NCI-H345 treated with DMSO at 0.1 percent for 48 hours (cell line): Measurements from ENCODE around the gene FCN1.

Experiments
- DNase-seq: peaks from one replicate; lab custom pipeline; 2025; ENCODE audit not compliant: unreplicated experiment; lab: John Stamatoyannopoulos, UW

Gene FCN1

DNA sequence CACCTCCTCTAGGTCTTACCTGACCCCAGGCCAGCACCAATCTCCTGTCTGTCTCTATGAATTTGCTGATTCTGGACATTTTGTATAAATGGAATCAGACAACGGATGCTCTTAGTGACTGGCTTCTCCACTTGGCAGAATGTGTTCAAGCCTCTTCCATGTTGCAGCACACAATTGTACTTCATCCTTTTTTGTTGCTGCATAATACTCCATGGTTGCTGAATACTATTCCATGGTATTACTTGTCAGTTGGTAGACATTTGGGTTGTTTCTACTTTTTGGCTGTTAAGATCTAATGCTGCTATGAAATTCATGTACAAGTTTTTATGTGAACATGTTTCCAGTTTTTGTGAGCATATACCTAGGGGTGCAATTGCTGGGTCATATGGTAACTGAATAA is 34.3 kb upstream of the FCN1 start:
- no peak for DNase-seq

DNA sequence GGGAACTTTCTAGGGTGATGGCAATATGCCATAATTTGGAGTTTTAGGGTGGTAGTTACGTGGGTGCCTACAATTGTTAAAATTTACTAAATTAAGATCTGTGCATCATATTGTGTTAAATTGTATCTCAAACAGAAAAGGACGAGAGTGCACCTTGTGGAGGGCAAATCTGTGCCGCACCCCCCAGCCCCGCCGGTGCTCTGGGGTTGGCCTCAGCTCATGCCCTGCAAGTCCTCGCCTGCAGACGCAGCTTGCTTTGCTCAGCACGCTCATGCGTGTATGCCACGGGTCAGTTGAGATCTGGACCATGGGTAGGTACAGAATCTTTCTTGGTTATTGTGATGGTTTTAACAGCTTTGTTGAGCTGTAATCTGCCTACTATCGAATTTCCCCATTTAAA is 33.7 kb upstream of the FCN1 start:
- no peak for DNase-seq

GRCh38 chr9:134950386-134951210 is 32.9 kb upstream of the FCN1 start:
- DNase-seq: no peak

DNA sequence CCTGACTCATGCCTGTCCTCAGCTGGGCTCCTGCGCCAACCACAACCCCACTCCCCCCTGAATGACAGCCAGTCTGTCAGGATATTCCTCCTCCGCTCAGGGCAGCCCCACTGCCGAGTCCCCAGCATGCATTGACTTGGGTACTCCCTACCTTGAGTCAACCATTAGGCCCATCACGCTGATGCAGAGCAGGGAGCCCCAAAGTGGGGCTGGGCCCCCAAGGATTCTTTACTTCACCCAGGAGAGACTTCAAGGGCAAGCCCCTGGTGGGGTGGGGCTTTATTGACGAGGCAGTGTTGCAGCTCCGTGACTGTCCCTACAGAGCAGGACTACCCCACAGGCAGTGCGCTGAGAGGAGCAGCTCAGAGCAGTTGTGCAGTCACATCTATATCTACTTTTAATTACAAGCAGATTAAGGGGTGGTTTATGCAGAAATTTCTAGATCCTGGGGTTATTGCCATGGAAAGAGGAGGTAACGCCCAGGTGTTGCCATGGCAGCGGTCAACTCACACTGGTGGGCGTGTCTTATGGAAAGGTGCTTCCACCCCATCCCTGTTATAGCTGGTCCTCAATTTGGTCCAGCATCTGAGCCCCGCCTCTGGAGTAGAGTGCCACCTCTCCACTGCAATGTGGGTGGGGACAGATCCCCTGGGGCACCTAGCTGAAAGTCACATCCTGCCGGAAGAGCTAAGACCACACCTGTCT is 32.1 kb upstream of the FCN1 start:
- no peak for DNase-seq

DNA sequence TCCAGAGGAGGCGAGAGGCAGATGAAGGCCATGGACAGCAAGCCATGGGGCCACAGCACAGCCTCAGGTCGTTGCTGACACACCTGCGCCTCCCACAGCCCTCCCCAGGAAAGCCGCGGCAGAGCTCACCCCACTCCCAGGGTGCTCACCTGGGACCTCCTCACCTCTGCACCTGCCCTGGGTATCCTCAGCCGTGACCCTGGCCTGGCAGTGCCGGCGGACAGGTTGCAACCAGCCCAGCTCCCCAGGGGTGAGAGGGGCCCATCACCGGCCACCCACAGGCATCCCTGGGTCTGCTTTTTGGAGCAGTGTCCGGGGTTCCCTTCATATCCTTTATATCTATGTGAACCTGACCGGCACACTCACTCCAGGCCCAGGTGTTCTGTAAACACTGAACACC is 30.4 kb upstream of the FCN1 start:
- DNase-seq: no peak

GRCh38 chr9:134947265-134947955 is 29.7 kb upstream of the FCN1 start:
- no peak for DNase-seq

DNA sequence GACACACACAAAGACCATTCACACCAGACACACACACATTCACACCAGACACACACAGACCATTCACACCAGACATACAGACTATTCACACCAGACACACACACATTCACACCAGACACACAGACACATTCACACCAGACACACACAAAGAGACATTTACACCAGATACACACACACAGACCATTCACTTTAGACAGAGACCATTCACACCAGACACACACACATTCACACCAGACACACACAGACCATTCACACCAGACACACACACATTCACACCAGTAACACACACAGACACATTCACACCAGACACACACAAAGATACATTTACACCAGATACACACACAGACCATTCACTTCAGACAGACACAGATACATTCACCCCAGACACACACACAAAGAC is 29.0 kb upstream of the FCN1 start:
- no peak for DNase-seq

DNA sequence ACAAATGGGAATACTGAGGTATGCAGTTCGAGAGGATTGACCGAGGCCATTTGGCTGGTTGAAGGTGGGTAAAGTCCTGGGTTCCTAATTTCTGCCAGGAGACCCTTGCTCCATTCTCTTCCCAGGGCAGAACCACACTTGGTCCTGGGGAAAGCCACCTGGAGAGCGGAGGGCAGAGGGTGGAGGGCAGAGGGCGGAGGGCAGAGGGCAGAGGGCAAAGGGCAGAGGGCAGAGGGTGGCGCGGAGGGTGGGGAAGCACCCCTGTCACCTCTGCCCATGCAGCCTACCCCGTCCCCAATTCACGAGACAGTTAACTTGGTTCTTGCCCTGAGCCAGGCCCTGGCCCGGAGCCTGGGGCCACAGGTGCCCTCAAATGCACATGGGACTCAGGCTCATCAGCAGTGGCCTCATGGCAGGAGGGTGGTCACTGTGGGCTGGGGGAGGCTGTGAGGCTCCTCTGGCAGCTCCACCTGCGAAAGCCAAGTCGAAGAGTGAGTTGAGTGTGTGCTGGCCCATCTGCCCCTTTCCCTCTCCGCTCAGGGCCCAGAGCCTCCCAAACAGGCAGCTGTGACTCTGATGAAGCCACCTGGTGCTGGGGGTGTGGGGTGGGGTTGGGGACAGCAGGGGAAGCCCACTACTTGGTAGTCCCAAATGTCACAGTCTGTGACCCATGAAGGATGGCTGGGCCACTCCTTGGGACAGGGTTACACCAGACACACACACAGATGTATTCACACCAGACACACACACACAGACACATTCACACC is 28.0 kb upstream of the FCN1 start:
- no peak for DNase-seq

DNA sequence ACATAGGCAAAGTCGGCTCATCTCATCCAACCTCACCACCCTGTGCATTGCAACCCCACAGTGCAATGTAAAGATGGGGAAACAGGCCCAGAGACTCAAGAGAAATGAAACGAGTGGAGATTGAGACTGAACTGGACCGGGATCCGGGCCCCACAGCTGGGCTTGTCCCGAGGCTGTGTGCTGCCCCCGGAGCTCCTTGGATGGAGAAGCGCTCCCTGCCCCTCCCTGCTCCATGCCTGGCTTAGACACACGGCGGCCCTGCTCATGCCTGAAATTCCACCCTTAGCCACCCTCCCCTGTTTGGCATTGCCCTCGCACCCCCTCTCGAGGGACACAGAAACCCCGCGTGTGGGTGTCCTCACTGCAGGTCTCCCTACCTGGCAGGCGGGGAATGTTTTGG is 27.2 kb upstream of the FCN1 start:
- no peak for DNase-seq

GRCh38 chr9:134944351-134944802 is 26.7 kb upstream of the FCN1 start:
- peak; percentile 24 for DNase-seq

GRCh38 chr9:134943836-134944235 is 26.1 kb upstream of the FCN1 start:
- no peak for DNase-seq

DNA sequence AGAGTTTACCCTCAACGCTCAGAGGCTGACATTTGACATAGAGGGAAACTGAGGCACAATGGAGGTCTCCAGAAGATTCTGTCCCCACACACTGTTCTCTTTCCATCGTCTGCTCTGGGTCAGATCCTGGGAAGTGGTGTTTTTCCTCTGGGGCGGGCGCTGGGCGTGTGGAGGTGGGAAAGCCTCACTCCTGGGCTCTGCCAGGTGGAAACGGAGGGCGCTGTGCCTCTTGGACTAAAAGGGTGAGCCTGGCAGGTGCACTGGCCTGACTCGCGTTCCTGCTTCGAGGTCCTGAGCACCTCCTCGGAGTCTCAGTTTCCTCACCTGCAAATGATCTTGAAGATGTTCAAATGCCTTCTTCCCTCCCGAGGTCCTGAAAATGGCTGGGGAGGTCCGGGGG is 25.7 kb upstream of the FCN1 start:
- DNase-seq: no peak

DNA sequence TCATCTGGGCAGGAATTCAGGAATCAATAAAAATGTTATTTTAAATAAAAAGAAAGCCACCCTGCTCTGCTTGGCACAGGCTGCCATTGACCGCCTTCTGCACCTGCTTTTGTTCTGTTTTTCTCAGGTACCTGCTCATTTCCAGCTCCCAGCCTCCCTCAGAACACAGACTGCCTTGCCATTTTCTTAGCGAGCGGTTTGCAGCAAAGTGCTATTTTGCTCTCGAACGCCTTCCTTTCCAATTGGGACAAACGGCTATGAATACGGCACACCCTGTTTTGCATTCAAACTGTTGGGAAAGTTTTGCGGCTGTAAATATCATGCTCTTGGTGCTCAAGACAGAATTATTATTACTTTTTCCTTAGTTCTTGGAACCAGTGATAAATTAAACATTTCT is 25.1 kb upstream of the FCN1 start:
- no peak for DNase-seq

DNA sequence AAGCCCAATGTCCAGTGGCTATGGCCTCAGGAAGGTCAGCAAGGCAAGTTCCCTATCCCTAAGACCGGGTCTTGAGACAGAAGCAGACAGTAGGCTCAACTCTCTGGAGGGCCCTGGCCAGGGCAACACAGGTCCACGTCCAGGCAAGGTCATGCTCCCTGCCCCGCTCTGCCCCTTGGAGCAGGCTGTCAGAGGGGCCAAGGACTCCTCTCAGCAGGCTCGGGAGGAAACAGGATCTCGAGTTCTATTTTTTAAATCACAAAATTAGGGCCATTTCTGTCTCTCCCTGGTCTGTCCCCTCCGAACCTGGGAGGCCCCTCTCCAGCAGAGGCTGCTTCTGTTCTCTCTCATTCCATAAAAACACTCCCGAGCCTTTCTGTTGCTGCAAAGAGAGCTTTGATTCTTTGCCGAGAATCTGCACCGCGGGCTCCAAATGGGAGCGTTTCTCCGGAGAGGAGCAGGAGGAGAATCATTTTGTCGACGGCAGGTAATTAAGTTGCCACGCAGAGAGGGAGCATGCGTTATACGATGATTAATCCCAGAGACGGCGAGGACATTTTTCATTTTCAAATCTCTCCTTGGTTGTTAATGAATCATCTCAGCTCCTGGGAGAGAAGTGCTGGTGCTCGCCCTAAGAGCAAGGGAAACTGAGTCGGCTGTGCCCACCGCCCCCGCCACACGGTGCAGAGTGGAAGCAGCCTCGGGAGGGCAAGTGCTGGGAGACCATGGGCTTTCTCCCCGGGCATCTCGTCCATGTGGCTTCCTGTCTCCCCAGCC is 24.5 kb upstream of the FCN1 start:
- no peak for DNase-seq

GRCh38 chr9:134940236-134941208 is 22.8 kb upstream of the FCN1 start:
- DNase-seq: no peak

- no peak for DNase-seq
These were observed 22.1 kb upstream of the FCN1 start for GRCh38 chr9:134939836-134940235.

- DNase-seq: no peak
These were observed 21.5 kb upstream of the FCN1 start for GRCh38 chr9:134939080-134939733.

DNA sequence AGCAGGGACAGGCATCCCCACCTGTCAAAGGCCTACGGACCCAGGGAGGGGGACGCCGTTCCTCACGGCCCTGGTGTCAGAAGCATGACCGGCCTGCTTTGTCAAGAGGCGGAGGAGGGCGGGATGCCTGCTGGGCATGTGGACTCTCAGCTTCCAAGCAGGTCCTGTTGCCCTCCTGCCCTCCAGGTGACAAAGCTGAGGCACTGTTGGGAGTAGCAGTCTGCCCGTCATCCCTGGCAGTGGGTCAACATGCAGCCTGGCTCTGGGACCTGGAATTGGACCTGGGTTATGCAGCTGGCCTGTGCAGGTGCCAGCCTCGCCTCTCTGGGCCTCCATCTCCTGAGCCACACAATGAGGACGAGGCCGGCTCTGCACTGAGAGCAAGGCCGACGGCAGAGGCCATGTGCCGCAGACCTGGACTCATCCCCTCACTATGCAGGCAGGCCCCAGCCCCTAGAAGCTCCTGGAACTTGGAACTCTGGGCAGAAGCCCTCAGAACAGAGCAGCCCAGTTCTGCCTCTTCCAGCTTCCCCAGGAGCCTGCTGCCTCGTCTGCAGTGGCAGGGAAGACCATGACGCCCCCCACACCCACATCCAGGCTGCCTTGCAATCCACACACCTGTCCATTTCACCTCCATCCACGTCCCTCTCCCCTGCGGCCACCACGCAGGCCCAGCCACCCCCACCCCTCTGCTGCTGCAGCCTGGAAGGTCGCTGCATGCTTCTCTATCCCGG is 20.8 kb upstream of the FCN1 start:
- DNase-seq: no peak
